ENCODE results near the gene SPNS3. TPM values are rescaled to one million over a fixed set of nuclear protein-coding genes. Genes with fewer than 3 reads are reported as not detected.

The SPNS3 gene
- total RNA-seq, 1 donor from 2014 or later: 0.48 TPM

DNA sequence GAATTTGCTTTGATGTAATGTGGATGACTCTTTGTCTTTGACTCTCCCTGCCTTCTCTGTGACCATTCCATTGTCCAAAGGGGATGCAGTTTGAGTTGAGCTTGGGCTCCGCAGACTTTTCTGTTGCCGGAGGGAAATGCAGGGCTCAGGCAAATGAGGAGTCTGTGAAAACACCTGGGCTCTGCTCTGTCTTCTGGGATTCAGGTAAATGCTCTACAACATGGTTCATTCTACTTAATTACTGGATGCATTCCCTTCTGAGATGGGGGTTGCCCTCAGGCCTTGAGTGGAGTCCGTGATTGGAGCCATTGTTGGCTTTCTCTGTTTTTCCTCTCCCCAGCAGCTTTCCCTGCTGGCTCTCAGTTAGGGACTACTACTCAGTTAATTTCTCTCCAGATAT is 38.5 kb downstream of the SPNS3 start:
- ATAC-seq: no peak

DNA sequence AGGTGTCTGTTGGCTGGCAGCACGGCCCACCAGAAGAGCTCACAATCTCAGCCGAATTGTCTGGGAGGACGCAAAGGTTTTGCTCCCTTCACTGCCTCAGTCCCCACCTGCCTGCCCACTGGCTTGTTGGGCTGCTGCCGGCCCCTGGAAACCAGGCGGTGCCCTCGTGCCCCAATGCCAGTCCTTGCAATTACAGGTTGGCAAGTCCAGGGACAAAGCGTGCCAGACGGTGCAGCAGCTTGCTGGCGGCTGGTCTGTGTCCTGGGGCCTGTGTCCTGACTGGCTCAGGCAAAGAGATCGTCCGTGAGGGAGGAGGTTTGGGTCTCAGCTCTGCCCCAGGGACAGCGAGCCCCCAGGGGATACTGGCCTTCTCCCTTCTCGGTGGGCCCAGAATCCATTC is 40.4 kb downstream of the SPNS3 start:
- ATAC-seq: no peak

DNA sequence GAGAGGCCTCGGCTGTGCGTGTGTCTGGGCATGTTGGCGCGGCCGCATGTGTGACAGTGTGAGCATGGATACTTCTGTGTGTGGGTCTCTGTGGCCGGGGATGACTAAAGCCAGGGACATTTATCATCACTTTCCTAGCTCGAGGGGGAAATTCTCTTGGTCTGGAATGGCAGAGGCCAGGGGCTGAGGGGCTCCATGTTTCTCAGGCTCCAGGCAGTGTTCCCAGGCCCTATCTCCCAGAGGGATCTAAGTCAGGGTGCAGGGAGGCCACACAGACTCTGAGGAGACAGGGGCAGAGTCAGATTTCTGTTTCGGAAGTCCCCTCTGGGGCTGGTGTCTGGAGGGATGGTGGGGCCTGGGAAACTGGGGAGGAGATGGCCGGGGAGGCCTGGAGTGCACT is 41.3 kb downstream of the SPNS3 start:
- ATAC-seq: no peak

DNA sequence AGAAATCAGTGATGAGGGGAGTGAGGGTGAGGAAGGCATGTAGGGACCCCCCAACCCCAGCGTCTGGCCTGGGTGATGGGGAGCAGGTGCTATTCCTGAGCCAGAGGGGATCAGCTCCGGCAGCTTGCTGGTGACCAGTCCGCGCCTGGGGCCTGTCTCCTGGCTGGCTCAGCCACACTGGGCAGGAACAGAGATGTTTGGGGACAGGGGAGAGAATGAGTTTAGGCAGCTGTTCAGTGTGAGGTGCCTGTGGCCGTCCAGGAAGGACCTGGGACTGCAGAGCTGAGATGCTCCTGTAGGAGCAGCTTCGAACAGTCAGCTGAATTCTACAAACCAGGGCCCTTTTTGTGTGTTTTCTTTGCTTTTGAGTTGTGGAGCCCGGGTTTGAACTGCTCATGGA is 41.7 kb downstream of the SPNS3 start:
- no peak for ATAC-seq

DNA sequence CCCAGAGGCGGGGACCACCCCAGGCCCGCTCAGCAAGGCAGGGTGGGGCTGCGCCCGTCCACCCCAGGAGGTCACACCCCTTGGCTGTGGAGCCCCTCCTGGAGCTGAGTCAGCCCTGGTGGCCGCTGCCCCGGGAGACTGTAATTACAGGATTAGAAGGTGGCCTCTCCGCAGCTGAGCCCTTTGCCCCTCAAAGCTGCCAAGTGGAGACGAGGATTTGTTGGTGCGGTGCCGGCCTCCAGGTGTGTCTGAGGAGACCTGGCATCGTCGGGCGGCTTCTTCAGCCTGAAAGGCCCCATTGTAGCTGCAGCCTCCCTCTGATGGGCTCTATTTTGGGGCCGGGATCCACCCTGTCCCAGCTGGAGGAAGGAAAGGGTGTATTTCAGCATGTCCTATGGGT is 42.3 kb downstream of the SPNS3 start:
- peak; percentile 16 for ATAC-seq

DNA sequence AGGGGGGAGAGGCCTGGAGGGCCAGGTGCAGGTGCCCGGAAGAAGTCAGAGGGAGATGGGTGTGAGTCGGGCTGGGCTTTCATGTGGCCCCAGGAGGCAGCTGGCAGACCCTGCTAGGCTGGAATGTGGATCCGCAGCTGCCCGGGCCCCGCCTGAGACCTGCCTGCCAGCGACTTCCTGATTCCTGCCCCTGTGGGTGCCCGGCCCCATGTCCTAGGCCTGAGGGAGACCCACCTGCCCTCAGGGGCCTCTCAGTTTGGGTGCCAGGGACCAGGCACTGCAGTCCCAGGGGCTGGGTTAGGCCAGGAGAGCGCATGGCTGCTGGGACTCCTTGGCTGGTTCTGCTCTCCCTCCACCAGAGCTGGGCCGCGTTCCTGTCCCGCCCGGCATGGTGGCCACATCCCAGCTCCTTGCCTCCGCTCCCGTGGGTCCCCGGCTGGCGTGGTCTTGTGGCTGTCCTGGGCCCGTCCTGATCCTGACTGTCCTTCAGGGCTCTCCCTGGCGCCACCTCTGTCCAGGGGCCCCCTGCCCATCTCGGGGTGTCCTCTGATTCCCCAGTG is 42.9 kb downstream of the SPNS3 start:
- ATAC-seq: peak; percentile 71

DNA sequence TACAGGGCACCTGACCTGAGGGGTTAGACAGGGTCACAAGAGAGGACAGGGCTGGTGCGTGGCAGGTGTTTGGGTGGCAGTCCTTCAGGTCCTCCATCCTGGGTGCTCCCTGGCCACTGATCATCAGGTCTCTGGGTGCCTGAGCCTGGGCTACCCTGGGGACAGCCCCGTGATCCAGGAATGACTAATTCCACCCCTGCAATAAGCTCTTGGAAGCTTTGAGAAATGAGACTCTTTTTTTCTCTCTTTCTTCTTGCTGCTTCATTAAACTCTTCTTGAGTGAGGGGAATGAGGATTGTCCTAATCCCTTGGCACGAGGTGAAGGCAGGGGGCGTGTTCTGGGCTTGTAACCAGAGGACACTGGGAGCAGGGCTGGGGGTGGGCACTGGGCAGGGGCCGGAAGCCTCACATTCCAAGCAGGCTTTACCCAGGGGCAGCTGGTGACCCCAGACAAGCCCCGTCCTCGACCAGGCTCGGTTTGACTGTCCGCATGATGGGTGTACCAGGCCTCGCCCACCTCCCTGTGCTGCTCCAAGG is 43.6 kb downstream of the SPNS3 start:
- peak; percentile 34 for ATAC-seq

DNA sequence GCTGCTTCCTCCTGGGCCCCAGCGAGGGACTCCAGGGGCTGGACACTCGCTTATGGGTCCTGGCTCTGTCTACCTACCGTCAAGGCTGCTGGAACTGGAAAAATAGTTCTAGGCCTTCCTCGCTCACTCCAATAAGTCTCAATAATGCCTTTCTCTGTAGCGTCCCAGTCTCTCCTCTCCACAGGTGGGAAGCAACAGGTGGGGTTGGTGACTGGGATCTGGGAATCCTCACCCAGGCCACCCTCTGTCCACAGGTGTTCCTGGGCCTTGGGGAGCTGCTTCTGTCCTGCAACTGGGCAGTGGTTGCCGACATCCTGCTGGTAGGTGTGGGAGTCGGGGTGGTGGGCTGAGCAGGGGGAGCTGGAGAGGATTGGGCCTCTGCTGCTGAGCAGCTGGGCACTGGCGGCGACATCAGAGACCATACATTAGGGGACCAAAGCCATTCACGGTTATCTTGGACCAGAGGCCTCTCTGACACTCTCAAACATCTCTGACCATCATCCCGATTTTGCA is 44.6 kb downstream of the SPNS3 start:
- no peak for ATAC-seq

DNA sequence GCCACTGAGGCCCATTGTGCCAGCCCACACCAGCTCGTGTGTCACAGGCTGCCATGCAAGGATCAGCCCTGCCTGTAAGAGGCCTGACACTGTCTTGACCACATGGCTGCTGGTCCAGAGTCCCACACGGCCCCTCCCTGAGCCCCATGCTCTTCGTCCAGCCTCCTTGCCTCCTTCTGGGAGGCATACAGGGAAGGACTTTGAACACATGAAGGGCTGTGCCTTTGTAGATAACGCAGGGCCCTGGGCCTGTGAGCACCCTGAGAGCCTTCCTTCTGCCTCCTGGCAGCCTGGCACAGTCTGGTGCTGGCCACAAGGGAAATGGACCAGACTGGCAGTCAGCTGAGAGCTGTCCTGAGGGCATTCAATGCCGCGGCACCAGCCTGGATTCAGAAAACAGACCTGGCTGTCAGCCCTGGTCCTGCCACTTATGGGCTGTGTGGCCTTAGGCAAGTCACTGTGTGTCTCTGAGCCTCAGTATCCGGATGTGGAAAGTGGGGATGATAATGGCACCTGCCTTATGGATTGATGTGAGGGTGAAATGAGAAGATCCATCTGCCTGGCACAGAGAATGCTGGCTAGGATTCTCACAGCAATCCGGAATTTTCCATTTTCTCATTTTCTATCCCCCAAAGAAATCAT is 45.7 kb downstream of the SPNS3 start:
- no peak for ATAC-seq

DNA sequence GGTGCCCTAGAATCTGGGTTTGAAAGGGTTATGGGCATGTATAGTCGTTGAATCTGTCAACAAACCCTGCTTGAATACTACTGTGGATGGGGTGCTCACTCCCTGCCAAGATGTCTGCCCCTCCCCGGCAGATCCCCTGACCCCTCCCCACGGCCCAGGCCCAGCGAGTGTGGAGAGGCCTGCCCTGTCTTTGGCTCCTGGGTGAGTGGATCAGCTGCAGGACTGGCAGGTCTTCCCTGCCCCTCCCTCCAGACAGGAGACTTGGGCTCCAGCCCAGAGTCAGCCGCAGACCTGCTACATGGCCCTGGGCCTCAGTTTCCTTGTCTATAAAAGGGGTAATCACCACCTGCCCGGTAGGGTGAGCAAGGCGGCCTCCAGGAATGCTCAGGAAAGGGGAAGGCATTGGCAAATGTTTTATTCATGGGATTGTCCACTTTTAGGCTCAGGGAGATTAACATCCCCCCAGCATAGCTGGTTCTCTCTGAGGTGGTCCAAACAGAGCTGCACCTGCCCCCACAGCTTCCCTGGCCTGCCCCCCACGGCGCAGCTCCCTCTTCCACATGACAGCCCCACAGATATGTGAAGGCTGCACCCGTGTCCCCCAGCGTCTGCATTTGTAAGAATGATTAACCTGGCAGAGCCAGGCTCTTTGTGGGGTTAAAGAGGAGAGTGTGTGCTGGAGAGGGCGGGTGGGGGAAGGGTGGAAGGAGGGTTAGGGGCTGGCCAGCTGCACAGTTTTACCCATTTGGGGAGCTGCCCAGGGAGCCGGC is 46.4 kb downstream of the SPNS3 start:
- no peak for ATAC-seq

DNA sequence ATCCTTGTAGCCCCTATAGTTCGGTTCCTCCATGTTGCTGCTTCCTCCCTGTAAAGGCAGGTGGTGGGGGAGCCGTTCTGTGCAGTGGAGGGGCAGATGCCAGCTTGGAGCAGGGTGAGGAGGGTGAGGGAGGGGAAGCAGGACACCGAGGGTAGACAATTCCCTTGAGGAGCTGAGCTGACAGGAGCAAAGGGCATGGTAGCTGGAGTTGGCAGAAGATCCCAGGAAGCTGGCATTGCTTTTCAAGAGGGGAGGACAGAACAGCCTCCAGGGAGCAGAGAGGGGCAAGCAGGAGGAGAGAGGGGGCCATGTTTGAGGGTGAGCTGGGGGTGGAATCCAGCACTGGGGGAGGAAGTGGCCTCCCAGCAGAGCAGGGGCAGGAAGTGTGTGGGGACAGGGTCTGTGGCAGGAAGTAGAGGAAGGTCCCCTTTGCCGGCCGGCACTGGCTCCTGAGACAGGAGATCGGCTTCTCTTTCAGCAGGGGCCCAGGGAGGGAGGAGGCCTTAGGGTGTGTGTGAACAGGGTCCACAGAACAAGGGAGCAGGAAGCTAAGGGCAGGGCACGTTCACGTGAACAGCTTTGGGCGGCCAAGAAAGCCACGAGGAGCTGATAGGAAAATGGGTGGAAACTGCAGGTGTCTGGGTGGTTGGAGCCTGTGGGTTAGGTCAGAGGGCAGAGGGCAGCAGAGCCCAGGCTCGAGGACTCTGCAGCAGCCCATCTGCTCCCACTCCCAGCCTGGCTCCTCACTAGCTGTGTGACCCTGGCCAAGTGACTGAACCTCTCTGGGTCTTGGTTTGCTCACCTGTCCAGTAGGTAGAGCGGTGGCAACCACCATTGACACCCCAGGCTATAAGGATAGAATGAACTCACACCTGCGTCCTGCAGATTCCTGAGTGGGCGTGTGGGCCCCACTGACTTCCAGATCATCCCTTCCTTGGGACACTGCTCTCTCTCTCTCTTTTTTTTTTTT is 47.5 kb downstream of the SPNS3 start:
- no peak for ATAC-seq

DNA sequence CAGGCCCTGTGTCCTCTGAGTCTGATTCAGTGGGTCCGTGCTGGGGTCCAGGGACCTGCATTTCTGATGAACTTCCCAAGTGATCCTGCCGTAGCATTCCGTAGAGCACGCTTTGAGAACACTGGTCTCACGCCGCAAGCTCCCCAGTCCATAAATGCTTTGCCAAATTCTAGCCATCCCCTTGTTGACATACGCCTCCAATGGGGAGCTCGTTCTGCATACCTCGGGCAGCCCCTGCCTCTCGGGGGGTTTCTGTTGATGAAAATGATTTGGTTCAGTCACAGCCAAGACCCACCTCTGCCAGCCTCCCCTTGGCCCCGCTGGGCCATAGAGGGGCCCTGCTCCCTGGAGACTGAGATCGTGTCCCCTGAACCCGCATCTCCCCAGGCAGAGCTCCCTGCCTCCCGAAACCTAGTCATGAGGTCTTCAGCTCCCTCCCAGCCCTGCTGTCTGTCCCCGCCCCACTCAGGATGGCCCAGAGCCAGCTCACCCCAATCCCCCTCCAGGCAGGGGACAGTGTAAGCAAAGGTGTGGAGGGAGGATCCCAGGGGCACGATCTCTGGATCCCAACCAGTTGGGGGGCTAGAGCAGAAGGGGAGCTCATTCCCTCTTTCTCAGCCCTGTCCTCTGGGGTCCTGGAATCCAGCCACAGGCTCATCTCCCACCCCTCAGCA is 48.7 kb downstream of the SPNS3 start:
- ATAC-seq: no peak

DNA sequence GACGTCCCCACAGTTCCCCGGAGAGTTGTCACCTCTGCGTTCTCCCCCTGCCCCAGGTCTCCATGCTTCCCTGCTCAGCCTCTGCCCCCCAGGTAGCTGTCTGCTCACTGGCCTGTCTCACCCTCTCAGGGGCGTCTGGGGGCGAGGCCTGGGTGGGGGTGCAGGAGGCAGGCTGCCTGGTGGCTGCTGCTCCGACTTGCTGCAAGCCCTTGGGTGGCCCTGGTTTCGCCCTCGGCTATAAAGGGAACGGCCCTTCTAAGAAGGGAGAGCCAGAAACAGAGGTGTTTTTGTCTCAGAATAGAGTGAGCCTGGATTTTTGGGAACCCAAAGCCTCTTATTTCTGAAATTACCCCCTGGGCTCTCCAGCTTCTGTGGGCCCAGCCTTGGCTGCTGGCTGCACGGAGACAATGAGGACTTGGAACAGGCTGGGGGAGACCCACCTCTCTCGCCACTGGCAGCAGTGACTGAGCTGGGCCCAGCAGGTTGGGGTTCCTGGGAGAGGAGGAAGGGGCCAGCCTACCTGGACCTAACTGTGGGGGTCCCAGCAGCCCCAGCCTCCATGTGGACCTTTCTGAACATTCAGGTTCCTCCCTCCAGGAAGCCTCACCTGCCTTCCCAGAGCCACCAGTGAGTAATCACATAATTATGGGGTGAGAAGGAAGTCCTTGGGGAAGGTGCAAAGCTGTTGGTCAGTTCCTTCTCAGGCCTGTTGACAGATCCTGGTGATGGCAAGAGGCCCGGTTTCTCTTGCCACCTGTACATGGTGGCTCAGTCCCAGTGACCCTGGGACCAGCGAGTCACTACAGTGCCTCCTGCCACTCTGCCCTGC is 49.5 kb downstream of the SPNS3 start:
- peak; percentile 64 for ATAC-seq

DNA sequence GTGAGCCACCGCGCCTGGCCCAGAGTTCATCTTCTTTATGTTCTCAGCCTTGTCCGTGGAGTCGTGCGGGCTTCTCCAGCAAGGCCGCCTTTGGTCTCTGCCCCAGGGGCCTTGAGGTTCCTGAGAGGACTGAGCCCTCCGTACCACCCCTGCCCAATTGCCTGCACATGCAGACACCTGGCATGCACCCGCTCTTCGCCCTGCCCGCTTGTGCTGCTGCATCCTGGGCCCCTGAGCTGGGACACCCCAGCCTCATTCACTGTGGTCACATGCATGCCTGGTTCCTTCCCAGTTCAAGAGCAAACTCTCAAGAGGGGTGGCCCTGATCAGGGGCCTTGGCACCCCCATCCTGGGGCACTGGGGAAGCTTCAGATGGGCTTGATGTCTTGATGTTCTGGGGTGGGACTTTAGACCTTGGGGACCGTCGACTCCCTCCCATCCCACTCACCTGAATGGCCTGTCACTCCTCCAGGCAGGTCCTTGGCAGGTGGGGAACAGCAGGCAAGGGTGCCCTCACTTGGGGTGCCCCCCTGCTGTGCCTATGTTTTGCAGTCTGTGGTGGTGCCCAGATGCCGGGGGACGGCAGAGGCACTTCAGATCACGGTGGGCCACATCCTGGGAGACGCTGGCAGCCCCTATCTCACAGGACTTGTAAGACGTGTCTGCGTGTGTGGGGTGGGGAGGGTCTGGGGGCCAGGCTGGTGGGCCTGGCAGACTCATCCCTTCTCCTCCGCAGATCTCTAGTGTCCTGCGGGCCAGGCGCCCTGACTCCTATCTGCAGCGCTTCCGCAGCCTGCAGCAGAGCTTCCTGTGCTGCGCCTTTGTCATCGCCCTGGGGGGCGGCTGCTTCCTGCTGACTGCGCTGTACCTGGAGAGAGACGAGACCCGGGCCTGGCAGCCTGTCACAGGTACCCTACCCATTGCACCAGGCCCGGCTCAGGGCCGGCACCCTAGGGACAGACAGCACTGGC is 52.2 kb downstream of the SPNS3 start:
- ATAC-seq: no peak

DNA sequence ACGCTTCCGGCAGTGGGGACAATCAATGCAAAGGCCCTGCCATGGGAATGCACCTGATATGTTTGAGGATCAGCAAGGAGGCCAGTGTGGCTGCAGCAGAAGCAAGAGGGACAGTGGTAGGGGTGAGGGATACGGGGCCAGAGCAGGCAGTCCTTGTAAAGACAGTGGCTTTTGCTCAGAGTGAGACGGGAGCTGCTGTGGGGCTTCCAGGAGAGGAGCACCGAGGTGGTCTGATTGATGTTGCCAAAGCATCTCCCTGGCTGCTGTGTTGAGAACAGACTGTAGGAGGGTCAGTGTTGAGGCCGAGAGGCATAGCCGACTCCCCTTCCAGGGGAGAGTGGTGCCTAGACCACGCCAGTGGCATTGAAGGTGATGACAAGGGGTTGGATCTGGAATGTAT is 53.6 kb downstream of the SPNS3 start:
- no peak for ATAC-seq

DNA sequence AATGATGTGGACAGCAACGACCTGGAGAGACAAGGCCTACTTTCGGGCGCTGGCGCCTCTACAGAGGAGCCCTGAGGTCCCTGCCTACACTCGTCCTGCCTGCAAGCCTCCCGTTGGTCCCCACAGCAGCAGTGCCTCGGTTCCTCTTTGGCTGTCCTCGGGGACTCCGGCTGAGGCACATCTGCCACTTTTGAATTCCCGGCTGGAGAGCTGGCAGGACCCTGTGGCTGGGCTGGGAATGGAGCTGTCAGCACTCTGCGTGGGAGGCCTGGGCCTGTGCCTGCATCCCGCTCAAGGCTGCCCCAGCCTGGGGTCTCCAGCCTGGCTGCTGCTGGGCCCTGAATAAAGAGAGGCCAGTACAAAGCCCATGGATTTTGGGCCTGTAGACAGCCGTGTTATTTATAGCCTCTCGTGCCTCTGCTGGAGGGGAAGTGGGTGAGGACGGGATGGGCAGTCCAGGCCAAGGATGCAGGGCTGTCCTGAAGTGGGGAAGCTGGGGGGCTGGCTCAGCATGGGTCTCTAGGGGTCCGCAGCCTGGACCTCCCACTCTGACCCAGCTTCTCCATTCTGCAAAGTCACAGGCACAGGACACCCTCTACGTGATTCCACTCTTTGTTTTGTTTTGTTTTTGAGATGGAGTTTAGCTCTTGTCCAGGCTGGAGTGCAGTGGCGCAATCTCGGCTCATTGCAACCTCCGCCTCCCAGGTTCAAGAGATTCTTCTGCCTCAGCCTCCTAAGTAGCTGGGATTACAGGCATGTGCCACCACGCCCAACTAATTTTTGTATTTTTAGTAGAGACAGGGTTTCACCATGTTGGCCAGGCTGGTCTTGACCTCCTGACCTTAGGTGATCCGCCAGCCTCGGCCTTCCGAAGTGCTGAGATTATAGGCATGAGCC is 54.3 kb downstream of the SPNS3 start:
- no peak for ATAC-seq

DNA sequence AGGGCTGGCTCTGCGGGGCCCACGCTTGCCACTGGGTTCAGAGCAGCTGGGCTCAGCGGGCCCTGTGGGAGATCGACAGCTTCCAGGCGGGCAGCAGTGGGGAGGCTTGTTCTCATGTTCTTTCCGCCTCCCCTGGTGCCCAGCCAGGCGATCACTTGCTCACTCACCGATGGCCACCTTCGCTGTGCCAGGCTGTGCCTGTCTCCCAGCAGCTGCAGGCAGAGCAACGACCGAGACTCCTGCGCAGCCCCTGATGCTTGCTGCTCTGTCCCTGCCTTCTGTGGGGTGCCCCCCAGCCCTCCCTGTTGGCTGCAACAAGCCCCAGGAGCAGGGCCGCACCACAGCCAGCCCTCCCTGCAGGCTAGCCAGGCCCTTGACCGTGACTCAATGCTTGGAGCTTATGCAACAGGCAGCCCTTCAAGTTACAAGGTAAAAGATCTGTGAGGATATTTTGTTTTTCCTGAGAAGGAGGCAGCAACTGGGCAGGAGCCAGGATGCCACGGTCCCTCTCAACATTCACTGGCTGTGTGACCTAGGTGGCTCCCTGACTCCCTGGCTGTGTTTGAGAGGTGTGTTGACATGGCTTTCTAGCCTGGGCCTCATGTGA is 55.4 kb downstream of the SPNS3 start:
- ATAC-seq: no peak

DNA sequence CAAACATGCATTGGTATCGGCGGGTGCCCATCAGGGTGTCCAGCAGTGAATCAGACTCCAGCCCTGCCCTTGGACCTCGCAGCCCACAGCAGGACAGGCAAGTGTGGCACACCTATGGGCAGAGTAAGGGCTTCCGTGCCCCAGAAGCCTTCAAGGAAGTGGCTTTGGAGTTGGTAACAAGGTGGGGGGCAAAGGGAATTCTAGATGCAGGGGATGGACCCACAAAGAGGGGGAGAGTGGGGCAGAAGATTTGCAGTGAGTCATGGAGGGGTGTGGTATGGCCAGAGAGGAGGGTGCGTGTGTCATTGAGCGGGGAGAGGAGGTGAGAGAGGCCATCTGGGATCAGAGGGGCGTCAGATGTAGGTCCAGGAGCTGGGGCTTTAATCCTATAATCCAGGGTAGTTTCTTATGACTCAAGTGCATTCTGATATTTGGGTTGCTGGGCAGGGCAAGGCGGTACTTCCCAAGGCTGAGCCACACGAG is 56.4 kb downstream of the SPNS3 start:
- peak; percentile 44 for ATAC-seq
